ENCODE results near the gene PIP4K2C.
"Not testable (repeated sequence)": the region's sequence is repeated elsewhere in the genome, so short reads cannot be mapped to it uniquely, and the experiment has no call there.

The PIP4K2C gene

DNA sequence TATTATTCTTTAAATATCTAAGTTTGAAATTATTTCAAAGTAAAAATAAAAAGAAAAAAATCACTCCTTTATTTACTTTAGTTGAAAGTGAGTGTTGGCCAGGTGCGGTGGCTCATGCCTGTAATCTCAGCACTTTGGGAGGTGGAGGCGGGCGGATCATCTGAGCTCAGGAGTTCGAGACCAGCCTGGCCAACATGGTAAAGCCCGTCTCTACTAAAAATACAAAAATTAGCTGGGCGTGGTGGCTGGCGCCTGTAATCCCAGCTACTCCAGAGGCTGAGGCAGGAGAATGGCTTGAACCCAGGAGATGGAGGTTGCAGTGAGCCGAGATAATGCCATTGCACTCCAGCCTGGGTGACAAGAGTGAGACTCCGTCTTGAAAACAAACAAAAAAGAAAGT lies 45.7 kb downstream of the PIP4K2C start:
- DNase-seq (ENCODE audit: low read depth in 2 of 2): not testable (repeated sequence)

DNA sequence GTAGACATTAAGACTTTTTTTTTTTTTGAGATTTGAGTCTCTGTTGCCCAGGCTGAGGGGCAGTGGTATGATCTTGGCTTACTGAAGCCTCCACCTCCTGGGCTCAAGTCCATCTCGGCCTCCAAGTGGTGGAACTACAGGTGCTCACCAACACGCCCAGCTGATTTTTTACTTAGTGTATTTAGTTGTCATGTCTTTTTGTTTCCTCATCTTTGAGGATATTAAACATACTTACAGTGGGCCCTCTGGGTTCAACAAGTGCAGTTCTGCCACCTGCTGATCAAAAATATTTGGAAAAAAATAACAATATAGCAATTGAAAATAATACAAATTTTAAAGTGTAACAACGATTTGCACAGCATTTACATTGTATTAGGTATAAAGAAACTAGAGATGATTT lies 46.4 kb downstream of the PIP4K2C start:
- no peak for DNase-seq (ENCODE audit: low read depth in 2 of 2)

DNA sequence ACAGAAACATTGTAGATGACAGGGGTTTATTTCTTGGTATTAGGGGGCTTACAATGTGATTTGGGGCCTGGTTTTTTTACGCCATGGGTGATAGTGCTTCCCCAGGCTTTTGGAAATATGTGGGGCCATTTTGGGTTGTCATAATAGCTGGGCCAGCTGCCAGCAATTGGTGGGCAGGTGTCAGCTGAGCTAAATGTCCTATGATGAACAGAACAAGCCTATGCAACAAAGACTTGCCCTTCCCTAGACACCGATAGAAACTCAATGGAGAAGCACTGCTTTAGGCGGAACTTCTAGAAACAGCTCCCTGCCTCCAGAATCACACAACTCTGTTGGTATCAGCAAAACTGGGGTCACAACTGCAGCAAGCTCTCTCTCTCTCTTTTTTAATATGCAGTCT lies 47.1 kb downstream of the PIP4K2C start:
- DNase-seq (ENCODE audit: low read depth in 2 of 2): no peak

DNA sequence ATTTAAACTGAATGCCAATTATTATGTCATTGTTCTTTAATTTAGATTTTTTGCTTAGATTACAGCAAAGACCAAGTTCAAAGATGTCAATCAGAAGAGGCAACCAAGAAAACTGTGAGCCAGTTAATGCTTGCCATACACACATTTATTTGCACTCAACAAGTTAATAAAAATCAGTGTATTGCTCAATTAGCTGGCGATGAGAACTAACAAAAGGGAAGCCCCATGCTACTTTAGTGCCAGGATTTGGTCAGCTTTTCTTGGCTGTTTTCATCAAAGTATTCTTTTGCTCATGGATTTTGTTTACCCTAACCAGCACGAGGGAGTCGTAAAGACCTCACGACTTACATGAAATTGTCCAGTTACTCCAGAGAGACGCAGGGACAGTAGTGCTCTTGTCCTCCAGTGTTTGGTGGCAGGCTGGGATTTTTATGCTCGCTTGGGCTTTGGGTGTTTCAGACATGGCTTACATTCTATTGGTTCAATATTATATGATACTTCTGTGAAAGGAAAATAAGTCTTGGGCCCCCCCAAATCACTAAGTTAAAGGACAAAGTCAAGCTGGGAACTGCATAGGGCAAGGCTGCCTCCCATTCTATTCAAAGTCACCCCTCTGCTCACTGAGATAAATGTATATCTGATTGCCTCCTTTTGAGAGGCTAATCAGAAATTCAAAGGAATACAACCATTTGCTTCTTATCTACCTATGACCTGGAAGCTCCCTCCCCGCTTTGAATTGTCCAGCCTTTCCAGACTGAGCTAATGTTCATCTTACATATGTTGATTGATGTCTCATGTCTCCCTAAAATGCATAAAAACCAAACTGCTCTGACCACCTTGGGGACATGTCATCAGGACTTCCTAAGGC lies 49.4 kb downstream of the PIP4K2C start:
- DNase-seq (ENCODE audit: low read depth in 2 of 2): no peak

DNA sequence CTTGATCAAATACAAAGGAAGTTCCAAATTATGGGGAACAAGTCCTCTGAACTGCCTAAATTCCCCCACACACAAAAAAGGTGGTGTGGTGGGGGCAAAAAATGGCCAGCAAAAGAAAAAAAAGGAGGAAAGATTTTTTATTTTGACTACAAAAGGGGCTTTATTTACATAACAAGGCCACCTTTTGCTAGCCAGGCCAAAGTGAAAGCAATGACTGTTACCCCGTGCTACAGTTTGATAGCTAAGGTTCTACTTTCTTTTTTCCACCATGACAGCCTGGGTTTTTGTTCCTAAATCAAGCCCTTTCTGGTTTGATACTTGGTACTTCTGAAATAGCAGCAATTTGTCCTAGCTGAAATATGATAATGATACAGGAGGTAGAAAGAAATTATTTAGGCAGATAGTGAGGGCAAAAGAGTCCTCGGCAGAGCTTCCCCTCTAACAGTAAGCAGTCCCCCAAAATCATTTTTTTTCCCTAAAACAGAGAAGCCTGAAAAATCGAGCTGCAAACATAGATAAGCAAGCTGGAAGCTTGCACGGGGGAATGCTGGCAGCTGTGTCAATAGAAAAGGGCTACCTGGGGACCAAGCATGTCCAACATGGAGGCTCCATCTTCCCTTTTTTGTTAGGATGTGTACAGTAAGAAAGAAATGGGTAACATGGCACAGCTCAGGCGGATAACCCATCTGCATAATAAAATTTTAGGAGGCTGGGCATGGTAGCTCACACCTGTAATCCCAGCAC lies 50.9 kb downstream of the PIP4K2C start:
- DNase-seq (ENCODE audit: low read depth in 2 of 2): no peak

DNA sequence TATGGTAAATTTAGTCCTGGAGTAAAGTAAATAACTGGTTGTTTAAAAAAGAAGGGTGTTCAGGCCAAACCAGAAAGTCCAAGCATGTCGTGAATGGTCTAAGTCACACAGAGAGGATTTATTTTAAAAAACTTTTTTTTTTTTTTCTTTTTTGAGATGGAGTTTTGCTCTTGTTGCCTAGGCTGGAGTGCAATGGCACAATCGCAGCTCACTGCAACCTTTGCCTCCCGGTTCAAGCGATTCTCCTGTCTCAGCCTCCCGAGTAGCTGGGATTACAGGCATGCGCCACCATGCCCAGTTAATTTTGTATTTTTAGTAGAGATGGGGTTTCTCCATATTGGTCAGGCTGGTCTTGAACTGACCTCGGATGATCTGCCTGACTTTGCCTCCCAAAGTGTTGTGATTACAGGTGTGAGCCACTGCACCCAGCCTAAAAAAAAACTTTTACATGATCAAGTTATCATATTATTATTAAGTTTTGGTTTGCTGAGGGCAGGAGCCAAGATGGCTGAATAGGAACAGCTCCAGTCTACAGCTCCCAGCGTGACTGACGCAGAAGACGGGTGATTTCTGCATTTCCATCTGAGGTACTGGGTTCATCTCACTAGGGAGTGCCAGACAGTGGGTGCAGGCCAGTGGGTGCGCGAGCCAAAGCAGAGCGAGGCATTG lies 55.1 kb downstream of the PIP4K2C start:
- DNase-seq (ENCODE audit: low read depth in 2 of 2): not testable (repeated sequence)

DNA sequence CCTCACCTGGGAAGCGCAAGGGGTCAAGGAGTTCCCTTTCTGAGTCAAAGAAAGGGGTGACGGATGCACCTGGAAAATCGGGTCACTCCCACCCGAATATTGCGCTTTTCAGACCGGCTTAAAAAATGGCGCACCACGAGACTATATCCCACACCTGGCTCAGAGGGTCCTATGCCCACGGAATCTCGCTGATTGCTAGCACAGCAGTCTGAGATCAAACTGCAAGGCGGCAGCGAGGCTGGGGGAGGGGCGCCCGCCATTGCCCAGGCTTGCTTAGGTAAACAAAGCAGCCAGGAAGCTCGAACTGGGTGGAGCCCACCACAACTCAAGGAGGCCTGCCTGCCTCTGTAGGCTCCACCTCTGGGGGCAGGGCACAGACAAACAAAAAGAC lies 55.7 kb downstream of the PIP4K2C start:
- DNase-seq (ENCODE audit: low read depth in 2 of 2): not testable (repeated sequence)
